Measurements from ENCODE around the gene CACNA2D1. TPM values are rescaled to one million over a fixed set of nuclear protein-coding genes. Genes with fewer than 3 reads are reported as not detected.
A peak's percentile ranks its signal among the peaks of the same experiment; 100 is the strongest.

CACNA2D1 gene
- total RNA-seq, 4 donors from 2014 or later, result 29.8 to 47.6 (median 36.6) TPM

- 17 to 42% methylated on average over 3 to 4 of the region's 4 CpGs for WGBS, 2 donors (ENCODE audit: low coverage in 1 of 2)
- no peak for ATAC-seq
- Histone ChIP-seq H3K27me3 (no peaks in the 10 kb centered on the region), H3K4me3 (no peak overlapping the region), H3K4me1 (peaks cover 0 to 17% (median 0%) of the 10 kb centered on the region in 3 donors), H3K36me3 (no peaks in the 10 kb centered on the region), H3K27ac (no peak overlapping the region), H3K9me3 (no peaks in the 10 kb centered on the region)
- peak; percentile 54 to 68 (median 56) for TF ChIP-seq CTCF (IDR thresholded peaks at IDR 0.05)
- no peak for TF ChIP-seq EP300 (IDR thresholded peaks at IDR 0.05)
Observed at GRCh38 chr7:82234457-82235049, 209.0 kb downstream of the CACNA2D1 start.

GRCh38 chr7:82230811-82231581, 212.6 kb downstream of the CACNA2D1 start:
- Histone ChIP-seq H3K27me3 (no peaks in the 10 kb centered on the region), H3K4me1 (peaks cover 0 to 17% (median 0%) of the 10 kb centered on the region in 3 donors), H3K4me3 (no peak overlapping the region), H3K9me3 (no peaks in the 10 kb centered on the region), H3K27ac (no peak overlapping the region), H3K36me3 (no peaks in the 10 kb centered on the region)
- ATAC-seq, result no peak
- WGBS, 2 donors (ENCODE audit: low coverage in 1 of 2), result 69 to 88% methylated on average over 3 of the region's 3 CpGs
- no peak for TF ChIP-seq EP300 (IDR thresholded peaks at IDR 0.05)
- no peak for TF ChIP-seq POLR2AphosphoS5 (IDR thresholded peaks at IDR 0.05)
- no peak for TF ChIP-seq POLR2A (IDR thresholded peaks at IDR 0.05)
- no peak for TF ChIP-seq CTCF (IDR thresholded peaks at IDR 0.05)

GRCh38 chr7:82229164-82229563, 214.4 kb downstream of the CACNA2D1 start:
- peaks cover 0 to 8% (median 0%) of the 10 kb centered on the region in 3 donors for H3K4me1 ChIP-seq
- H3K27ac ChIP-seq, result no peak overlapping the region
- WGBS, 2 donors (ENCODE audit: low coverage in 1 of 2), result 80 to 87% methylated on average over 1 to 2 of the region's 2 CpGs
- no peaks in the 10 kb centered on the region for H3K36me3 ChIP-seq
- no peak for ATAC-seq
- no peaks in the 10 kb centered on the region for H3K9me3 ChIP-seq
- H3K27me3 ChIP-seq, result no peaks in the 10 kb centered on the region
- TF ChIP-seq POLR2AphosphoS5 (IDR thresholded peaks at IDR 0.05) (no peak), POLR2A (IDR thresholded peaks at IDR 0.05) (no peak), CTCF (IDR thresholded peaks at IDR 0.05) (no peak), EP300 (IDR thresholded peaks at IDR 0.05) (no peak)
- H3K4me3 ChIP-seq, result no peak overlapping the region

GRCh38 chr7:82226191-82226590, 217.4 kb downstream of the CACNA2D1 start:
- 98 to 100% methylated on average over 1 to 3 of the region's 3 CpGs for WGBS, 2 donors (ENCODE audit: low coverage in 1 of 2)
- no peaks in the 10 kb centered on the region for H3K9me3 ChIP-seq
- TF ChIP-seq POLR2A (IDR thresholded peaks at IDR 0.05) (no peak), CTCF (IDR thresholded peaks at IDR 0.05) (no peak), EP300 (IDR thresholded peaks at IDR 0.05) (no peak), POLR2AphosphoS5 (IDR thresholded peaks at IDR 0.05) (no peak)
- no peaks in the 10 kb centered on the region for H3K27me3 ChIP-seq
- H3K4me1 ChIP-seq, result peaks cover 0 to 8% (median 0%) of the 10 kb centered on the region in 3 donors
- H3K4me3 ChIP-seq, result no peak overlapping the region
- no peak for ATAC-seq
- no peak overlapping the region for H3K27ac ChIP-seq
- H3K36me3 ChIP-seq, result no peaks in the 10 kb centered on the region

GRCh38 chr7:82224529-82224928, 219.0 kb downstream of the CACNA2D1 start:
- no peak overlapping the region for H3K4me3 ChIP-seq
- H3K27ac ChIP-seq, result no peak overlapping the region
- TF ChIP-seq EP300 (IDR thresholded peaks at IDR 0.05) (no peak), POLR2A (IDR thresholded peaks at IDR 0.05) (no peak), CTCF (IDR thresholded peaks at IDR 0.05) (no peak), POLR2AphosphoS5 (IDR thresholded peaks at IDR 0.05) (no peak)
- WGBS, 2 donors (ENCODE audit: low coverage in 1 of 2), result 66 to 87% methylated on average over 4 to 6 of the region's 6 CpGs
- H3K36me3 ChIP-seq, result no peaks in the 10 kb centered on the region
- H3K9me3 ChIP-seq, result no peaks in the 10 kb centered on the region
- H3K4me1 ChIP-seq, result no peaks in the 10 kb centered on the region
- ATAC-seq, result no peak
- H3K27me3 ChIP-seq, result no peaks in the 10 kb centered on the region
